ENCODE data around the gene PREX1. TPM values are rescaled to one million over a fixed set of nuclear protein-coding genes. Genes with fewer than 3 reads are reported as not detected.

PREX1 gene
- total and polyA plus RNA-seq, 4 donors: 20.4 to 49.0 (median 42.6) TPM

DNA sequence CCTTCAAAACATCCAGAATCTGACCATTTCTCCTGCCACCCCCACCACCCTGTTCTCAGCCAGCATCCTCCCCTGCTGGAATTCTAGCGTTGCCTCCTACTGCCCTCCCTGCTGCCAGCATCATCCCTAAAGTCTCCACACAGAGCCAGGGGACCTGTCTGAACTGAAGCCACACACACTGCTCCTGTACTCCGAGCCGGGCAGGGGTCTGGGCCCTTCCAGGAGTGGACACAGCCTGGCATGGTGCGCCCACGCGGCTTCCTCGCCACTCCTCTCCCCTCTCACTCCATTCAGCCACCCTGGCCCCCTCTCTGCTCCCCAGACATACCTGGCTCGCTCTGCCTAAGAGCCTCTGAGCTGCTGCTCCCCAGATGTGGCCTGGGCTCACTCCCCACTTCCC is 155.5 kb downstream of the PREX1 start:
- 89 to 95% methylated on average over 8 of the region's 8 CpGs for WGBS, 2 donors
- ATAC-seq (ENCODE audit: low FRiP score): no peak
- peak in 1 of 2 donors; percentile 40 for DNase-seq

DNA sequence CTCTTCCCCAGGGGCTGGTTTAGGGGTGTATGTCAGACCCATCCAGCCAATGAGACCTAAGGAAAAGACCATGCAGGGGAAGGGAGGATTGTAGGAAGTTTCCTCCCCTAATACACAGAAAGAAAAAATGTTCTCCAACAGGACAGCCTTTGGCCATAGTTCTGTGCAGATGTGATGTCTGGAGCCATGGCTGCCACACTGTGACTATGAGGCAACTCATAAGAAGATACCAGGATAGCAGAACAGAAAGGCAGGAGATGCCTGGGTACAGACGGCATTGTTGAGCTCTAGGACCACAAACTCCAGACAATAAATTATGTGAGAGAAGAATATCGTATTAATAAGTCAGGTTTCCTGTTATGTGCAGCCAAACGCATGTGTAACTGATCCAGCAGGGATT is 156.7 kb downstream of the PREX1 start:
- 97 to 98% methylated on average over 3 of the region's 3 CpGs for WGBS, 2 donors

More for the DNA sequence above, 155.5 kb downstream of the PREX1 start:
- Histone ChIP-seq H3K27ac (ENCODE audit: low read depth in 1 of 2, low read length in 2 of 2) (no peak overlapping the region), H3K36me3 (ENCODE audit: control insufficient read depth in 1 of 2, insufficient read depth in 2 of 2, low read length in 1 of 2) (peaks cover 0 to 2% of the 10 kb centered on the region in 2 donors), H3K4me1 (ENCODE audit: control insufficient read depth in 1 of 2, insufficient read depth in 2 of 2, low read length in 2 of 2) (no peaks in the 10 kb centered on the region), H3K4me3 (ENCODE audit: low read length in 2 of 2) (no peak overlapping the region), H3K9me3 (ENCODE audit: control insufficient read depth, low read length) (no peaks in the 10 kb centered on the region), H3K27me3 (ENCODE audit: control insufficient read depth in 1 of 2, insufficient read depth in 2 of 2, low read length in 1 of 2) (no peaks in the 10 kb centered on the region)
- intact Hi-C loops (cut with DNase I): no loop called here

DNA sequence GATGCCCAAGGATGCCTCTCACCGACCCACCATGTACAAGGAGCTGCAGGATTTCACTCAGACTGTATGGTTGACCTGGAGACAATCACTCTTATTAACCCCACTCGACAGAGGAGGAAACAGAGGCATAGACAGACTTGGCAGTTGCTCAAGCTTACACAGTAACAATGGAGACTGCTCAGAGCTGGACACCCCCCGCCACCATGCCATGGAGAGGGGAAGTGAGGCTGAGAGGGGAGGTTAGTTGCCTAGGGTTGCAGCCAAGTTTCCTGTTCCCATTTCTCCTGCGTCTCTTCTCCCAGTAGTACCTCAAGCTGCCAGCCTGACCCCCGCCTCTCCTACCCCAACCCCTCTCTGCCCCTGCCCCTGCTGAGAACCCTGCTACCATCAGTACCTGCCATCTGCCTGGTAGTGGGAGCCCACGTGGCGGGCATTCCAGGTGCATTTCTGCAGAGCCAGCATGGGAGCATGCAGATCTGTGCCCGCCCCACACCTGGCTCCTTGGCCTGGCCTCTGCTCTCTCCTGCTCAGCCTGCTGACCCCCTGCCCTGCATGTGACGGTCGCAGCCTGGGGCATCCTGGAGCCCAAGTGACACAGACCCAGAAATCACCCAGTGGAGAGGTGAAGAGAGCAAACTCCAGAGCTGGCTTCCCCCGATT is 157.7 kb downstream of the PREX1 start:
- Histone ChIP-seq H3K4me1 (ENCODE audit: control insufficient read depth in 1 of 2, insufficient read depth in 2 of 2, low read length in 2 of 2) (no peaks in the 10 kb centered on the region), H3K36me3 (ENCODE audit: control insufficient read depth in 1 of 2, insufficient read depth in 2 of 2, low read length in 1 of 2) (no peaks in the 10 kb centered on the region), H3K27ac (ENCODE audit: low read depth in 1 of 2, low read length in 2 of 2) (no peak overlapping the region), H3K9me3 (ENCODE audit: control insufficient read depth, low read length) (no peaks in the 10 kb centered on the region), H3K4me3 (ENCODE audit: low read length in 2 of 2) (no peak overlapping the region), H3K27me3 (ENCODE audit: control insufficient read depth in 1 of 2, insufficient read depth in 2 of 2, low read length in 1 of 2) (no peaks in the 10 kb centered on the region)
- no peak for ATAC-seq (ENCODE audit: low FRiP score)
- intact Hi-C loops (cut with DNase I): no loop called here
- DNase-seq: no peak
- 93% methylated on average over 11 of the region's 11 CpGs for WGBS, 2 donors

More for the DNA sequence above, 156.7 kb downstream of the PREX1 start:
- Histone ChIP-seq H3K36me3 (ENCODE audit: control insufficient read depth in 1 of 2, insufficient read depth in 2 of 2, low read length in 1 of 2) (peaks cover 0 to 1% of the 10 kb centered on the region in 2 donors), H3K4me1 (ENCODE audit: control insufficient read depth in 1 of 2, insufficient read depth in 2 of 2, low read length in 2 of 2) (no peaks in the 10 kb centered on the region), H3K4me3 (ENCODE audit: low read length in 2 of 2) (no peak overlapping the region), H3K27me3 (ENCODE audit: control insufficient read depth in 1 of 2, insufficient read depth in 2 of 2, low read length in 1 of 2) (no peaks in the 10 kb centered on the region), H3K9me3 (ENCODE audit: control insufficient read depth, low read length) (no peaks in the 10 kb centered on the region), H3K27ac (ENCODE audit: low read depth in 1 of 2, low read length in 2 of 2) (no peak overlapping the region)
- no peak for DNase-seq
- ATAC-seq (ENCODE audit: low FRiP score): no peak
- intact Hi-C loops (cut with DNase I): no loop called here

DNA sequence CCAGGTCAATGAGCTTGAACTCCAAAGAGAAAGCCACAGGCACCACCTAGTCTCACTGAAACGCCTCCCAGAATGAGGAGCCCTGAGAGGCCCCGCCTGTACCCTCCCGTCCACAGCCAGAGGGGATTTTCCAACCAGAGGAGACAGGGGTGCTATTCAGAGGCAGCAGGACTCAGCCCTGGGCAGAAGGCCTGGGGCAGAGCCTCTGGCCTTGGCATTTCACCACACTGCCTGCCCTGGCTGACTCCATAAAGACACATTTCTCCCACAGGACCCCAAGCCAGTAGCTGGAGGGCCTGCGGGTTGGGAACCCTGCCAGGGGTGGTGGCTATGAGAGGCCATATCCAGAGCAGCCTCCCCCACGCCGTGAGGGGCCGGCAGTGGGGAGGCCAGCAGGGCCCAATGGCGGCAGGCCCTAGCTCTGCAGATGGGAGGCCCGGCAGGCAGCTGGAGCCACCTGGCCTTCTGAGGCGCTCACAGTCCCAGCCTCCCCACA is 159.3 kb downstream of the PREX1 start:
- no peak overlapping the region for H3K27ac ChIP-seq (ENCODE audit: low read depth in 1 of 2, low read length in 2 of 2)
- H3K4me1 ChIP-seq (ENCODE audit: control insufficient read depth in 1 of 2, insufficient read depth in 2 of 2, low read length in 2 of 2): no peaks in the 10 kb centered on the region
- DNase-seq (no peak), ATAC-seq (ENCODE audit: low FRiP score) (peak; percentile 50)
- H3K4me3 ChIP-seq (ENCODE audit: low read length in 2 of 2): no peak overlapping the region
- no peaks in the 10 kb centered on the region for H3K9me3 ChIP-seq (ENCODE audit: control insufficient read depth, low read length)
- no peaks in the 10 kb centered on the region for H3K36me3 ChIP-seq (ENCODE audit: control insufficient read depth in 1 of 2, insufficient read depth in 2 of 2, low read length in 1 of 2)
- no peaks in the 10 kb centered on the region for H3K27me3 ChIP-seq (ENCODE audit: control insufficient read depth in 1 of 2, insufficient read depth in 2 of 2, low read length in 1 of 2)
- intact Hi-C loops (cut with DNase I): no loop called here
- WGBS, 2 donors: 46 to 57% methylated on average over 10 of the region's 10 CpGs

DNA sequence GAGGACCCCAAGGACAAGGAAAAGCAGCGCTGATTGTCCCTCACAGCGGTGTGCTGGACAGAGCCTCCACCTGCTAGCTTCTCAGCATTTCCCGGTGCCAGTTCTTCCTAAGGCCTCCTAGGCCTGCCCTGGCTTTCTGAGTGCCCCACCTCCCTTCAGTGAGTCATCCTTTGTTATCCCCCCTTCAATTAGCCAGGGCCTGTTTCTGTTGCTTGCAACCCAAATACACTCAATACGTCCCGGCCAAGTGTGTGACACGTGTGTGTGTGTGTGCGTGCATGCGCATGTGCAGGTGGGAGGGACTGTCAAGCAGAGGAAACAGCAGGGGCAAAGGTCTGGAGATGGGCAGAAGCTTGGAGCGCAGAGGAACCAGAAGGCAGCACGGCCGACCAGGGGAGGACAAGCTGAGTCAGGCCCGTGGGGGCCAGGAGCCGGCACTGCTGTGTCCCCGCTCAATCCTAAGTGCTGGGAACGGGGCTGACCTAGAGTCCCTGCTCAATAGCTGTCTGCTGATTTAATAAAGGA is 159.8 kb downstream of the PREX1 start:
- no peaks in the 10 kb centered on the region for H3K9me3 ChIP-seq (ENCODE audit: control insufficient read depth, low read length)
- ATAC-seq (ENCODE audit: low FRiP score) (no peak), DNase-seq (no peak)
- no peaks in the 10 kb centered on the region for H3K27me3 ChIP-seq (ENCODE audit: control insufficient read depth in 1 of 2, insufficient read depth in 2 of 2, low read length in 1 of 2)
- no peak overlapping the region for H3K4me3 ChIP-seq (ENCODE audit: low read length in 2 of 2)
- no peak overlapping the region for H3K27ac ChIP-seq (ENCODE audit: low read depth in 1 of 2, low read length in 2 of 2)
- intact Hi-C loops (cut with DNase I): no loop called here
- no peaks in the 10 kb centered on the region for H3K4me1 ChIP-seq (ENCODE audit: control insufficient read depth in 1 of 2, insufficient read depth in 2 of 2, low read length in 2 of 2)
- WGBS, 2 donors: 88 to 89% methylated on average over 15 of the region's 15 CpGs
- H3K36me3 ChIP-seq (ENCODE audit: control insufficient read depth in 1 of 2, insufficient read depth in 2 of 2, low read length in 1 of 2): no peaks in the 10 kb centered on the region

DNA sequence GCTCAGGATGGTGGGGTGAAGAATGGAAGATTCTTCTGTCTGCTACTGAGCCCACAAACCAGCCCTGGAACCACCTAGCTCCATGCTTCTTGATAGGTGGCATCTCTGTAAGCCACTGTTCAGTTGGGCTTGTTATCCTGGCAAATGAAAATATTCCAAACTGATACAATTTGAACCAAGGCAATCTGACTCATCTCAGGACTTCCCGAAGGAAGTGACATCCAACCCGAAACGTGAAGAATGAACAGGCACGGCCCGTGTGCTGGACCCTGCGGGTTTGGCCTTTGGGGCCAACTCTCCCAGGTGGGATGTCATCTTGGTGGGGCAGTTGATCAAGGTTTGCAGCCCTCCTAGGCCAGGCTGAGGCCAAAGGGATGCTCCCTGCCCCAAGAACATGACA is 160.3 kb downstream of the PREX1 start:
- no peak for DNase-seq
- WGBS, 2 donors: 95% methylated on average over 6 of the region's 6 CpGs
- intact Hi-C loops (cut with DNase I): no loop called here
- no peaks in the 10 kb centered on the region for H3K27me3 ChIP-seq (ENCODE audit: control insufficient read depth in 1 of 2, insufficient read depth in 2 of 2, low read length in 1 of 2)
- no peak overlapping the region for H3K4me3 ChIP-seq (ENCODE audit: low read length in 2 of 2)
- H3K4me1 ChIP-seq (ENCODE audit: control insufficient read depth in 1 of 2, insufficient read depth in 2 of 2, low read length in 2 of 2): no peaks in the 10 kb centered on the region
- H3K27ac ChIP-seq (ENCODE audit: low read depth in 1 of 2, low read length in 2 of 2): no peak overlapping the region
- H3K9me3 ChIP-seq (ENCODE audit: control insufficient read depth, low read length): no peaks in the 10 kb centered on the region
- no peak for ATAC-seq (ENCODE audit: low FRiP score)
- no peaks in the 10 kb centered on the region for H3K36me3 ChIP-seq (ENCODE audit: control insufficient read depth in 1 of 2, insufficient read depth in 2 of 2, low read length in 1 of 2)

DNA sequence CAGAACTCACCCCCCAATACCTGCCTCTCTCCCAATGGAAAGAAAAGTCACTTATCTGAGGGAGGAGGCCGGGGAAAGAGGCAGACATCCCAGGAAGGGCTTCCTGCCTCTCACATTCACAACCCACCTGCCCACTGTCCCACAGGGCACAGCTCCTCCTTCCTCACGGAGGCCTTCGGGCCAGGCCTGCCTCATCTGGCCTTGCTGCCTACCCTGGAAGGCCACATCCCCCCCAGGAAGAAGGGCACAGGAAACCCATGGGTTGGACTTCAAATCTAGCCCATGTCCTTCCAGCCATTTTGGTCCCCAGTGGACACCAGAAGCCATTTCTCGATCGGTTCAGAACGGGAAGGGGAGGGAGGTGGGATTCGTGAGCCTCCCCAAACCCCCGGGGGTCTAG is 162.0 kb downstream of the PREX1 start:
- DNase-seq (no peak), ATAC-seq (ENCODE audit: low FRiP score) (no peak)
- Histone ChIP-seq H3K27ac (ENCODE audit: low read depth in 1 of 2, low read length in 2 of 2) (no peak overlapping the region), H3K9me3 (ENCODE audit: control insufficient read depth, low read length) (no peaks in the 10 kb centered on the region), H3K27me3 (ENCODE audit: control insufficient read depth in 1 of 2, insufficient read depth in 2 of 2, low read length in 1 of 2) (no peaks in the 10 kb centered on the region), H3K4me1 (ENCODE audit: control insufficient read depth in 1 of 2, insufficient read depth in 2 of 2, low read length in 2 of 2) (no peaks in the 10 kb centered on the region), H3K4me3 (ENCODE audit: low read length in 2 of 2) (no peak overlapping the region), H3K36me3 (ENCODE audit: control insufficient read depth in 1 of 2, insufficient read depth in 2 of 2, low read length in 1 of 2) (no peaks in the 10 kb centered on the region)
- 95 to 98% methylated on average over 8 of the region's 8 CpGs for WGBS, 2 donors
- intact Hi-C loops (cut with DNase I): no loop called here

DNA sequence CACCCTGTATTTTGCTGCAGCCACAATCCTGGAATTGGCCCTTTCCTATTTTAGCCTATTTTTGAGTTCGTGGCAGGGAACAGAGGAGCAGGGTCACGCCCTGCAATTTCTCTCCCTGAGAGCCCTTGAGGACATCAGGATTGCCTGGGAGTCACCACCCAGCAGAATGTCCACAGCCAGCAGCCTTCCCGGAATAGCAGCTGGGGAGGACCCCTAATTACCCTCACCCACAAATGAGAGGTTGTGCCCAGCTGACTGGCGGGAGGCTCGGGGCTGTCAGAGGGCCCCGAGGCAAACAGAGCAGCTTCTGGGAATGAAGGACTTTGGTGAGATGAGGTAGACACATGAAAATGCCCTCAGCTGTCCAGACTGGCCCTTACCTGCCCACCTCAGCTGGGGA is 165.1 kb downstream of the PREX1 start:
- no peak for ATAC-seq (ENCODE audit: low FRiP score)
- 53 to 60% methylated on average over 6 of the region's 6 CpGs for WGBS, 2 donors
- DNase-seq: no peak
- Histone ChIP-seq H3K27me3 (ENCODE audit: control insufficient read depth in 1 of 2, insufficient read depth in 2 of 2, low read length in 1 of 2) (no peaks in the 10 kb centered on the region), H3K4me3 (ENCODE audit: low read length in 2 of 2) (no peak overlapping the region), H3K27ac (ENCODE audit: low read depth in 1 of 2, low read length in 2 of 2) (peak overlapping the region in 1 of 2 donors; percentile 32), H3K9me3 (ENCODE audit: control insufficient read depth, low read length) (no peaks in the 10 kb centered on the region), H3K4me1 (ENCODE audit: control insufficient read depth in 1 of 2, insufficient read depth in 2 of 2, low read length in 2 of 2) (peaks cover 0 to 7% of the 10 kb centered on the region in 2 donors), H3K36me3 (ENCODE audit: control insufficient read depth in 1 of 2, insufficient read depth in 2 of 2, low read length in 1 of 2) (no peaks in the 10 kb centered on the region)
- intact Hi-C loops (cut with DNase I): loop anchor here in 1 of 2 donors (5.0 kb wide), 1 partner anchor 35 kb away; no protein-coding TSS in a partner anchor
